Measurements from ENCODE around the gene TMEM9B. TPM values are rescaled to one million over a fixed set of nuclear protein-coding genes. Genes with fewer than 3 reads are reported as not detected.
"Not testable (repeated sequence)": the region's sequence is repeated elsewhere in the genome, so short reads cannot be mapped to it uniquely, and the experiment has no call there.

TMEM9B gene
- total RNA-seq, 1 experiment from 2014 or later = 30.0 TPM

DNA sequence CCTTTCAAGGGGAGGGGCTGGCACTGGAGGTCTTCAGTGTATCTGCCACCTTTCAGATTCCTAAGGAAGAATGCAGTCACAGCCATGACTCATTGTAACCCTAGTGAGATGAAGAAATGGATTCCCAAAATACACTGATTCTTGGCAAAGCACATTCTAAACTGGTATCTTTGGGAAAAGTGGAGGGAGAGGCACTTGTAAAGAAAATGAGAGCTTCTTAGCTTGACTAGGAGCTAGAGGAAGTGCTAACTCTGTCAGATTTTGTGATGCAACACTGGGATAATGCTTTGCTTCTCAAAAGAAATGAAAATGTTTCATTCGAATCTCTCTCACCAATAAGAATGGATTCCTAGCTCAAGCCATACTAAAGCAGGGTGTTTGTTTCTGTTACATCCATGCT, 25.2 kb upstream of the TMEM9B start:
- Mint-ChIP-seq H3K36me3 (ENCODE audit: insufficient read depth, unreplicated experiment) (no peaks in the 10 kb centered on the region), H3K27ac (ENCODE audit: low read depth, unreplicated experiment) (no peak overlapping the region), H3K4me3 (ENCODE audit: unreplicated experiment) (no peak overlapping the region), H3K27me3 (ENCODE audit: insufficient read depth, unreplicated experiment) (no peaks in the 10 kb centered on the region), H3K4me1 (ENCODE audit: insufficient read depth, unreplicated experiment) (peaks cover 20% of the 10 kb centered on the region), H3K9me3 (ENCODE audit: unreplicated experiment) (no peaks in the 10 kb centered on the region)
- BruUV-seq (replicated peaks) = no TSS peak
- TF ChIP-seq, protein P1, sequence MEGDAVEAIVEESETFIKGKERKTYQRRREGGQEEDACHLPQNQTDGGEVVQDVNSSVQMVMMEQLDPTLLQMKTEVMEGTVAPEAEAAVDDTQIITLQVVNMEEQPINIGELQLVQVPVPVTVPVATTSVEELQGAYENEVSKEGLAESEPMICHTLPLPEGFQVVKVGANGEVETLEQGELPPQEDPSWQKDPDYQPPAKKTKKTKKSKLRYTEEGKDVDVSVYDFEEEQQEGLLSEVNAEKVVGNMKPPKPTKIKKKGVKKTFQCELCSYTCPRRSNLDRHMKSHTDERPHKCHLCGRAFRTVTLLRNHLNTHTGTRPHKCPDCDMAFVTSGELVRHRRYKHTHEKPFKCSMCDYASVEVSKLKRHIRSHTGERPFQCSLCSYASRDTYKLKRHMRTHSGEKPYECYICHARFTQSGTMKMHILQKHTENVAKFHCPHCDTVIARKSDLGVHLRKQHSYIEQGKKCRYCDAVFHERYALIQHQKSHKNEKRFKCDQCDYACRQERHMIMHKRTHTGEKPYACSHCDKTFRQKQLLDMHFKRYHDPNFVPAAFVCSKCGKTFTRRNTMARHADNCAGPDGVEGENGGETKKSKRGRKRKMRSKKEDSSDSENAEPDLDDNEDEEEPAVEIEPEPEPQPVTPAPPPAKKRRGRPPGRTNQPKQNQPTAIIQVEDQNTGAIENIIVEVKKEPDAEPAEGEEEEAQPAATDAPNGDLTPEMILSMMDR (IDR thresholded peaks at IDR 0.05; ENCODE audit: unreplicated experiment) = no peak
- CTCF ChIA-PET = no interaction called here
- intact Hi-C loops (cut with micrococcal nuclease) = no loop called here
- DNase-seq (ENCODE audit: unreplicated experiment) = peak; percentile 54
- POLR2A ChIA-PET = interaction anchor here (0.5 to 1.1 kb wide), 2 partner anchors 25 to 114 kb away, joined by 3 to 6 read pairs; partner anchors contain the start of gene TMEM9B

DNA sequence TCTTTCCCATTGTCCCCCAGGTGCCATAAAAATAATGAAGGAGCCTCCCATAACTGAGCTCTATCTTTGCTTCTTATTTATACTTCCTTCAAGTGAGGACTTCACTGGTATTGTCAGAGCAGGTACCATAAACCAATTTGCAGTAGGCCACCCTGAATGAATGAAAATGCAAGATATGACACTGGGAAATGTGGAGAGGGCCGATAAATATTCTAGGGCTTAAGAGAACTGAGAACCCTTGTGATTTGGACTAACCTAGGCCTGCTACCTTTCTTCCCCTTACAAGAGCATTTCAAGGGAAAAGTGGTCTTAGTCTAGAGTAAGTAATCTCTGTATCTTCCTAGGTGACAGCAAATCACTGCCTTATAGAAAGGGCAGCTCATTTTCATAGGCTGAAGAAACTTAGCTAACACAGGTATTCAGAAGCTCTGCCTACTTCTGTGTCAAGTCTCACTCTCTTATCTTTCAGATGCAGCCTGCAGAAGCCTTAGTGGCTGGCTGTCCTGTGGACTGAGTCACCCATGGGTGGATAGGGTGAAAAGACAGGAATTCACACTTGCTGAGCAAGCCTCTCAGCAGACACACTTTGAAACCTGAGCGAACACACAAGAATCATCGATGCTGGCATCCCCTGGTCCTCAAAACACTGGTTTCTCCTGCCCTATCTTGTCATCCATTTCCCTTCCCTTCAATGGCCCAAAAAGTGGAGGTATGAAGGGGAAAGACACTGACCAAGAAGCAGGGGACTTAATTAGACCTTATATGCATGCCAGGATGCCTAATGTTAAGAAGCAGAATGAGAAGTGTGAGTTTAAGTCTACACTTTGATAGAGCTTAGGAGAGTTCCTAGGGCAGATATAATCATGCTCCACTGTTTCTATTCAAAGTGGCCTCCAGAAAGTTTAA, 24.3 kb upstream of the TMEM9B start:
- TF ChIP-seq, protein P1 (IDR thresholded peaks at IDR 0.05; ENCODE audit: unreplicated experiment) = no peak

DNA sequence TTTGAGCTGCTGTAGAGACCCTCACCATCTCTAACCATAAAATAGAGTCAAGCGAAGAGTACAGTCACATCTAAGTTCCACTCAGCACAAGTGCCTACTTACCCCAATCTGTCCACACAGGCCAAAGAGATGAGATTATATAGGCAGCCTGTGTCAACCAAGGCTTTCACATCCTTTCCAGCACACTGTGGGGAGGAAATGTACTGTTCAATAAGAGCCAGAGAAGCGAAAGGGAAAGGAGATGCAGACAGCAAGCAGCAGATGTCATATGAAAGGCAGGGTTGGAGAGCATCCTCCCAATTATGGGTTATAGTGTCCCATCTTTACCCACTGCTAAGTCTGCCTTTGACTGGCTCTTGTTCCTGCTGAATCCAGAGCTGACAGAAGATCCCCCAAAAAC, 23.2 kb upstream of the TMEM9B start:
- DNase-seq (ENCODE audit: unreplicated experiment) = no peak
- ChIA-PET POLR2A (interaction anchor here (0.8 kb wide), 1 partner anchor 23 kb away, joined by 4 read pairs; no protein-coding TSS in a partner anchor), CTCF (interaction anchor here (0.6 to 1.5 kb wide), 3 partner anchors 28 to 1322 kb away, joined by 3 to 5 read pairs (median 4); no protein-coding TSS in a partner anchor)
- Mint-ChIP-seq H3K4me3 (ENCODE audit: unreplicated experiment) (no peak overlapping the region), H3K4me1 (ENCODE audit: insufficient read depth, unreplicated experiment) (peaks cover 20% of the 10 kb centered on the region), H3K9me3 (ENCODE audit: unreplicated experiment) (no peaks in the 10 kb centered on the region), H3K36me3 (ENCODE audit: insufficient read depth, unreplicated experiment) (no peaks in the 10 kb centered on the region), H3K27ac (ENCODE audit: low read depth, unreplicated experiment) (no peak overlapping the region), H3K27me3 (ENCODE audit: insufficient read depth, unreplicated experiment) (no peaks in the 10 kb centered on the region)
- TF ChIP-seq, protein P1 (IDR thresholded peaks at IDR 0.05; ENCODE audit: unreplicated experiment) = no peak
- no TSS peak for BruUV-seq (replicated peaks)
- intact Hi-C loops (cut with micrococcal nuclease) = no loop called here

More for the DNA sequence above, 24.3 kb upstream of the TMEM9B start:
- Mint-ChIP-seq H3K9me3 (ENCODE audit: unreplicated experiment) (no peaks in the 10 kb centered on the region), H3K4me1 (ENCODE audit: insufficient read depth, unreplicated experiment) (peaks cover 20% of the 10 kb centered on the region), H3K4me3 (ENCODE audit: unreplicated experiment) (no peak overlapping the region), H3K36me3 (ENCODE audit: insufficient read depth, unreplicated experiment) (no peaks in the 10 kb centered on the region), H3K27ac (ENCODE audit: low read depth, unreplicated experiment) (no peak overlapping the region), H3K27me3 (ENCODE audit: insufficient read depth, unreplicated experiment) (no peaks in the 10 kb centered on the region)
- no TSS peak for BruUV-seq (replicated peaks)
- ChIA-PET CTCF (interaction anchor here (0.6 to 1.5 kb wide), 3 partner anchors 27 to 1659 kb away, joined by 3 to 5 read pairs (median 4); no protein-coding TSS in a partner anchor), POLR2A (interaction anchor here (0.5 to 1.1 kb wide), 3 partner anchors 24 to 377 kb away, joined by 3 to 6 read pairs (median 3); partner anchors contain the start of gene TMEM9B)
- no peak for DNase-seq (ENCODE audit: unreplicated experiment)
- intact Hi-C loops (cut with micrococcal nuclease) = no loop called here

DNA sequence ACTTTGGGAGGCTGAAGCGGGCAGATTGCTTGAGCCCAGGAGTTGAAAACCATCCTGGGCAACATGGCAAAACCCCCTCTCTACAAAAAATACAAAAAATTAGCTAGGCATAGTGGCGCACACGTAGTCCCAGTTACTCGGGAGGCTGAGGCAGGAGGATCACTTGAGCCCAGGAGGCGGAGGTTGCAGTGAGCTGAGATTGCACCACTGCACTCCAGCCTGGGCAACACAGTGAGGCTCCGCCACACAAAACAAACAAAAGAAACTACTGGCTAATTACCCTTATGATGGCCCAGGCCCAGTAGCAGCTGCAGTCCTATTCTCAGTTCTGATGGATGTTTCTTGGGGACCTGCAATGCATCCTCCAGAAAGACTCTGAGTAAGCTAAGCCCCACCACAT, 22.5 kb upstream of the TMEM9B start:
- H3K27me3 Mint-ChIP-seq (ENCODE audit: insufficient read depth, unreplicated experiment); DNase-seq (ENCODE audit: unreplicated experiment); H3K27ac Mint-ChIP-seq (ENCODE audit: low read depth, unreplicated experiment); BruUV-seq (replicated peaks); H3K9me3 Mint-ChIP-seq (ENCODE audit: unreplicated experiment); H3K4me3 Mint-ChIP-seq (ENCODE audit: unreplicated experiment); H3K36me3 Mint-ChIP-seq (ENCODE audit: insufficient read depth, unreplicated experiment); intact Hi-C loops (cut with micrococcal nuclease): not testable (repeated sequence)
- peaks cover 20% of the 10 kb centered on the region for H3K4me1 Mint-ChIP-seq (ENCODE audit: insufficient read depth, unreplicated experiment)
- CTCF ChIA-PET = interaction anchor here (1.1 kb wide), 1 partner anchor 29 kb away, joined by 4 read pairs; no protein-coding TSS in a partner anchor
- POLR2A ChIA-PET = interaction anchor here (0.6 kb wide), 1 partner anchor 20 kb away, joined by 4 read pairs; no protein-coding TSS in a partner anchor

Measured in MCF 10A (cell line).